GM19467 (cell line): ENCODE measurements around the gene SPOCK1.

Source experiments
- ATAC-seq: cut with Tn5 transposase; IDR thresholded peaks from one replicate; pipeline ENCODE4 v1.9.1; 2021; ENCODE audit warnings: mild to moderate bottlenecking, moderate library complexity; ENCODE audit not compliant: unreplicated experiment

Gene SPOCK1

GRCh38 chr5:137090721-137091120 lies 408.4 kb downstream of the SPOCK1 start:
- ATAC-seq: no peak

DNA sequence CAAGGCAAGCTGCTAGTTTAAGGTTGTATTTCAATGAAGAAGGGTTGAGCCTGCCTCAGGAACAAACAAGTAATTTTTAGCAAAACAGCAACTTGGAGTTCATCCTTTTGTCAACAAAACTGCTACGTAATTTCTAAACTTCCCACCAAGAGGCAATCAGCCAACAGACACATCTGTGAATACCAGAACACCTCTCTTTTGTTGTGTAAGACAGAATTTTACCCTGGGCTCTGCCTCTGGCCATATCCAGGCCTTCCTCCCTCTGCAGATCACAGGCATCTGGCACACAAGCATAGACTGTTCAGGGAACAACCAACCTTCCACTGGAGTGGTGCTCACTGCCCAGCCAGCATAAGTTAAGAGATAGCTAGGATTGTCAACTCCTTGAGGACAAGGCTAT lies 409.0 kb downstream of the SPOCK1 start:
- ATAC-seq: no peak

DNA sequence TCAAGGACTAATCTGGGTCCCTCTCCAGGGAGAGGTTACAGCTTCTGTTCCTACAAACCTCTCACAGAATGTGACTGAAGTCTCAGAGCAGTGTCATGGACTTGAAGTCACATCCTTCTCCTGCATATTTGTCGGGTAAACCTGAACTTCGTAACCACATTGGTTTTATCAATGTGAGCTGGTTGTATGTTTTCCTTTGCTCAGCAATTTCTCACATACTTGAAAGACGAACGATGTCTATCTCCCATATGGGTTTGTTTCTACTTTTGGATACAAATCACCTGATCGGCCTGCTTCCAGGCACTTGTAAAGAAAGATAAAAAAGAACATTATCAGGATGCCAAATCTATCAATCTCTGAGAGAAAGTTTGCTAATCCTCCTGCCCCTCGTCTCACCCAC lies 411.0 kb downstream of the SPOCK1 start:
- ATAC-seq: no peak

- no peak for ATAC-seq
Observed at GRCh38 chr5:137086342-137086741, 412.8 kb downstream of the SPOCK1 start.

GRCh38 chr5:137085206-137085605 lies 413.9 kb downstream of the SPOCK1 start:
- no peak for ATAC-seq

DNA sequence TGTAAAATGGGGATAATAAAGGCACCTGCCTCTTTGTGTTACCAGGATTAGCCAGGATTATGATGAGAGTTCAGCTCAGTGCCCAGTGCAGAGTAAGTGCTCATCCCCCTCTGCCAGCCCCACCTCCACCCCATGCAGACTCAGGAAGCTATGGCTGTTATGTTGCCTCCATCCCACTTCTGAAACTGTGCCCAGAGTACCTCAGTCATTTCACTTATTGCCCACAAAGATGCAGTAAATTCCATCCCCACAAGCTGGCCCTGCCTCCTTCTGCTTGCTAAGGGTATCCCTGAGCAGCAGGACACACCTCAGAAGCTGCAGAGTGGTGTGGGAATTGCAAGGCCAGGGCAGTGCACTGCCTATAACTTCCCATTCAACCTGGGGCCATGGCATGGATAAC lies 415.1 kb downstream of the SPOCK1 start:
- no peak for ATAC-seq

DNA sequence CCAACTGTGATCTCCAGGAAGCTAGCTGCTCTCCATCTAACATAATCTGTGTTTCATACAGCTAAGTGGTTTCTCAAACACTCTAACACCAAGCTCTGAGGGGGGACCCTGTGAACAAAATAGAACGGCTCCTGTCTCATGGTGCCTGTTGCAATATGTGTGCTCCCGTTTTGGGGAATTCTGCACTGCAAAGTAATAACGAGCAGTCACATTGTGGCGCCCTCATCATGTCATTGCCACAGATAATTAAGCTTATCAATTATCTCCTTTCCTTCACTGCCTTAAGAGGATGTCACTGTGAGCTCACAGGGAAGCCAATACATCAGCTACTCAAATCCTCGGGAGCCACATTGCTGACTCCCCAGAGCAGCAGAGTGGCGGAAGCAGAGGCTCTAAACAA lies 416.2 kb downstream of the SPOCK1 start:
- ATAC-seq: no peak

- no peak for ATAC-seq
Observed at GRCh38 chr5:137078171-137078665, 420.9 kb downstream of the SPOCK1 start.

GRCh38 chr5:137075163-137075970 lies 423.8 kb downstream of the SPOCK1 start:
- peak; percentile 57 for ATAC-seq

- ATAC-seq: no peak
Observed at GRCh38 chr5:137073189-137073588, 425.9 kb downstream of the SPOCK1 start.

DNA sequence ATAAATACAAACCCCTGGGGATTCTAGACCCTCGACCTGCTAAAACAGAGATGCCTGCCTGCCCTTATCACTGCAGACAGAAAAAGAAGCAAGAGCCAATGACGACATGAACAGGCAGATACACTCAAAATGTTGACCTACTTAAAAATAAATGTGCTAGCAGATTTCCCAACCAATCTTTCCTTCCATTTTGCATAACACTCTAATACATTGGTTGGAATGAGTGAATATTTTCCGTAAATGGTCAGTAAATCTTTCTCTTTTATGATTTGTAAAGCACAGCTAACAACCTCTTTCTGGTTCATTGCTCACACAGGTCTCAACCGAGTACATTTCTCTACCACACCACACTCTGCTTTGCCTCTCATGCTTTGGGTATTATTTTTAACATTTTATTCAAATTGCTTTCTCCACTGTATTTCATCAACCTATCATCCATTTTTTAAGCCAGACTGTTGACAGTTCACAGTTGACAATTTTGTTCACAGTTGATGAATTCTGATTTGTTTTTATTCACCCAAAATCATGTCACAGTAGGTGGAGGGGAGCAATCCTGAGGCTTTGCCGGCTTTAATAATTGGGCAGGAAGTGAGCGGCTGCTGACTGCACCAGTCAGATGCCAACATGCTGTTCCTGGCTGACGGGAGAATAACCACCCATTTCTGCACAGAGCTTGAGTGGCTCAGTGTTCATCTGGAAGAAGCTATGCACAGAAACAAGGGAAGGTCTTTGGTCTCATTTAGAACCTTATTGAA lies 426.6 kb downstream of the SPOCK1 start:
- peak; percentile 52 for ATAC-seq

DNA sequence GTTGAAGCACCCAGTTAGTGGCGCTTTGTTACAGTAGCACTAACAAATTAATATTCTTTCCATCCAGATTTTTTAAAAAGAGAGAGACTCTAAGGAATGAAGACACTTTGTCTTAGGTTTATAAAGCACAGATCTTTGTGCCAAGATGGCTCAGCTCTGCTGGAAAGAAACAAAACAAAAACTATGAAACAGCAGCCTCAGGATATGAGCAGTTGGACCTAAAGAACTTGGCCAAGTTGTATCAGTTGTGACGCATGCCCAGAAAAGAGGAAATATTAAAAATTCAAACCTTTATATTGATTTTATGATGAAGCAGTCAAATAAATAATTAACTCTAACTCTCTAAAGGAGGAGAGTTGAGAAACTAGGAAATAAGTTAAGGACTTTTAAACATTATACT lies 427.2 kb downstream of the SPOCK1 start:
- no peak for ATAC-seq

DNA sequence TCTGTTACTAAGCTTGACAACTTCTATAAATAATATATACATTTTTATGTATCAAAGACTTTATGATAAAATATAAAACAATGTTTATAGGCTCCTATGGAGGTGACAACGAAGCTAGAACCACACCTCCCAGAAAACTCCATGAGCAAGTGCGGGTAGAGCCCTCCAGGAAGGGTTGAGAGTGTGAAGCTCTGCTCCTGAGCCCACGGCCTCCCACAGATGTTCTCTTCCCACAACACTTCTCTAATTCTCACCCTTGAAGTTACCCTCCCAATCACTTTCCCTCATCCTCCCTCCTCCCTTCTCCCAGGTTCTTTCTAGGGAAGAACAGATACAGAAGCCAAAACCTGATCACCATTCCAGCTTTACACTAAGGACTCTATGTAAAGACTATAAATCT lies 427.6 kb downstream of the SPOCK1 start:
- no peak for ATAC-seq

- no peak for ATAC-seq
Observed at GRCh38 chr5:137070521-137070920, 428.6 kb downstream of the SPOCK1 start.

- ATAC-seq: no peak
Observed at GRCh38 chr5:137069358-137069757, 429.8 kb downstream of the SPOCK1 start.

DNA sequence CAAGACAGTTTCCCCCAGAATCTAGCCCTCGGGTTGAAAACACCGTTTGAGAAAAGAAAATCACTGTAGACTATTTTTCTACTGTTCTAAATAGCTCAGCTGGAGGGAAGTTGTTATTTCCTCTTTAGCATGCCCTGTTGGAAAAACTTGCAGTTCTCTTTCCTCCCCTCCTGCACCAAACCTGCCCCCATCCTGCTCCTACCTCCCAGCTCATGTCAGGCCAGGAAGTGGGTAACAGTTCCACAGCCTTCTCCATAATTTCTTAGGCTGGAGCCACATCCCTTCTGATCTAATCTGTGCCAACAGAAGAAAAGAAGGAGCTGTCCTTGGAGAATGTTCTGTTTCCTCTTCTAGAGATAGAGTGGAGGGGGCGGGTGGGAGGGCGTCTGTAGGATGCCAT lies 437.7 kb downstream of the SPOCK1 start:
- ATAC-seq: no peak

DNA sequence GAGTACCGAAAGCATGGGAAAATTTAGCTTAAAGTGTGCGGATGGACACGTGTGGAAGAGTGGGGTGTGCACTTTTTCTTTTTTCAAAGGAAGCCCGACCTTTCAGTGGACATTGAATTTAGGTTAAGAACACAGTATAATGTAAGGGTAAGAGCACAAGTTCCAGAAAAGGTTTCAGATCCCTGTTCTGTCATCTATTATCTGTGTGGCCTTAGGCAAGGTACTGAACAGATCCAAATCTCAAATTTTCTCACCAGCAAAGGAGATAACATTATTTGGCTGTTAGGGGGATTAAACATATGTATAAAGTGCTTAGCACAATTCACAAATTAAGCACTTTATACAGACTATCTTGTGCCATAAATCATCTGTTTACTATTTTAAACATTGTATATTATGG lies 441.0 kb downstream of the SPOCK1 start:
- ATAC-seq: no peak

GRCh38 chr5:137056676-137057075 lies 442.4 kb downstream of the SPOCK1 start:
- ATAC-seq: no peak

GRCh38 chr5:137055271-137055872 lies 443.8 kb downstream of the SPOCK1 start:
- no peak for ATAC-seq

- ATAC-seq: no peak
Observed at GRCh38 chr5:137054792-137055191, 444.3 kb downstream of the SPOCK1 start.

DNA sequence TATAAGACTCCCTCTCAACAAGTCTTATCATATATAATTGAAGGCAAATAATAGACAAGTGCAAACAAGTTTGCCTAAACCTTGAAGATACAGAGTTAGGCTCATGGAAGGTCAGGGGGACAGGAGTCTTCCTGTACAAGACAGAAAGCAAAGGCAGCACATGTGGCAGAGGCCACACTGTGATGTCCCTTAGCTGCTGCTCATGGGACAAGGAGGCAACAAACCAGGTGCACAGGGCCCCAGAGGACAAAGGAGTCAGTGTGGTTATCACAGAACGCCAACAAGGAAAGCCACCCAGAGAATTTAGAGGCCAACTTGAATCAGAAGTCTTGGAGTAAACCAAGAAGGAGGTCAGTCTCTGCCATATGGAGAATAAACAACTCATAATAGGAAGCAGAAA lies 444.8 kb downstream of the SPOCK1 start:
- ATAC-seq: no peak

GRCh38 chr5:137051161-137051560 lies 448.0 kb downstream of the SPOCK1 start:
- ATAC-seq: no peak
